AG20443 (cell line): ENCODE measurements around the gene PON2.
"Not testable (repeated sequence)": the region's sequence is repeated elsewhere in the genome, so short reads cannot be mapped to it uniquely, and the experiment has no call there.

Experiments used
- DNase-seq: peaks from one replicate; pipeline ENCODE4 v3.0.0; 2012; ENCODE audit warnings: low spot score, mixed read lengths

PON2 gene

DNA sequence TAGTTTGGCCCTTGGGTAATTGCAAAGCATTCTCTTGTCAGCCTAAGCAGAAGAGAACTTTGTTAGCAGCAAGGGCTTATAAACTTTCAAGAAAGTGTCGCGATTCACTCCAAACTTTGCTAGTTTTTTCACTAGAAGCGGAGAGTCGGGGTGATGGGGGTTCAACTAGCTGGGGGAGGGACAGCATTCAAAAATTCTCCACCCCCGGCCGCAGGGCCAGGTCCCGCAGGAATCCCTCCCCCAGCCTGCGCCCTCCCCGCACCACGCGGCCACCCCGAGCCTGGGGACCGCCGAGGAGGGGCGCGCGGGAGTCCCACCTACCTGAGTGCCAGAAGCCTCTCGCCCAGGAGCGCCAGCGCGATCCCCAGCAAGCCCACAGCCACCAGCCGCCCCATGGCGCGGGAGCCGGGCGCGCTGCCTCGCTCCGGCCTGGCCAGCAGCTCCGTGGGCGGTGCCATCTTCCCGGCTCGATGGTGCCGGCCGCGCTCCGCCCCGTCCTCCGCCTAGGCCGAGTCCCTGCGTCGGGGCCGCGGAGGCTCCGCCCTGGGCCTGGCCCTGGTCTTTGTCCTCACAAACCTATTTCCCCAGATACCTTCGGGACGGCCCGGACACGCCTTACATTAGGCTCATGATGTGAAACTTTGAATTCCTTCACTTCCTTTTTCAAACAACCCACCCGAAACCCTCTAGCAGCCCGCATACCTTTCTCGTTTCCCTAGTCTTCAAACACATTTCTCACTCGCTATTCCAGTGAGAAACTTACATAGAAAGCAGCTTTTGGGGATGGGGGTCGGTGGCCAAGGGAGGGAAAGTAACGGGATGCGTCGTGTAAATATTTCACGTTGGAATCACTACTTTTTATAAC lies at the start of gene PON2:
Gene PON2, minus strand, starts transcription at position 472 of the 865 bp plus-strand sequence. Its CDS starts 77 bp downstream, at position 395.
- DNase-seq, result peak; percentile 97

DNA sequence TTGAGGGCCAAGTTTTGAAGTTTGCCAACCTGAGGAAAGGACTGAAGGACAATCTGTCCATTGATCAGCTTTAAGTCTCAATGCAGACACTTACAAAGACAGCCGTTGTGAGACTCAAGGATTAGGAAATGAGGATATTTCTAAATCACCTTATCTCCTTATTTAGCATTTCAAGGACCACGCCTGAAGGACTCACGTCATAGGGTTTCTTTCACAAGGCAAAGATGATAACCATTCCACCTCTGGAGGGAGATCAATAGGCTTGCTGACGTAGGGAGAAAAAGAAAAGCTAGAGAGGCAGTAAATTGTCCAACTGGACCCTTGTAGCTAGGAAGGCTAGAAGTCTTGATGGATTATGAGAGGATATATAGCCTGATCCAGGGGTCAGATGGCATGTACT lies 47.6 kb upstream of the PON2 start:
- DNase-seq, result no peak

DNA sequence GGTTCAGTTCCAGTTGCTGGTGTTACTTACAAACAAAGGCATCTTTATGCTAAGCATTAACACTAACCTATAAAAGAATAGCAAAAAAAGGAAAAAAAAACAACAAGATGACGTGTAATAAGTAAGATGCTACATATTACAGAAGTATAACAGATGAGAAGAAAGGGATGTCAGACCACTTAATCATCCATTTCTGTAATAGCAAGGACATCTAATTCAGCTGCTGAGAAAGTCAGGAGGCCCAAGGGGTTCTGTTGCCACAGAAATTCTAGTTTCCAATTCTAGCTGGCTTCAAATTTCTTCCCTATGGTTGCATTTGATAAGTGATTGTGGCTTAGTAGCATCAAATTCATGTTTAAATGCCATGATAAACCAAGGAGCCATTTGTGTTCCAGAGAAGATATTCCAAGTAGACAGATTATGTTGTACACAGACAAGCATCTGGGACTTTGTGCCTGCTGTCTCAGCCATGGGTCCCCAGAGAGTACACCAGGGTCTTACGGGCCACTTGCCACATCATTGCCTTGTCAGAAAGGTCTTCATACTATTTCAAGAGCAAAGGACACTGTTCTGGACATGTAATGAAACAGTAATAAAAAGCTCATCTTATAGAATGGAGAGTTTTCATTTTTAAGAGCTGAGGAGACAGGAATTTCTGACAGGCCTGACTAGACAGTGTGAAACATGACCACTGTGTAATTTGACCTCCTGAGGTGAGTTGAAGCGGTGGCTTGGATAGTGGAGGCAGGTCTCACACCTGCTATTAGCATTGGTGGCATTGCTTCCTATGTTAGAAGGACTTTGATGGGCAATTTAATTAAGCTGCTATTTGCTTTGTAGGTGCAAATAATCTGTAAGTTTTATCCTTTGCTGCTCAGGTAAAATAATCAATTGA lies 46.7 kb upstream of the PON2 start:
- no peak for DNase-seq

DNA sequence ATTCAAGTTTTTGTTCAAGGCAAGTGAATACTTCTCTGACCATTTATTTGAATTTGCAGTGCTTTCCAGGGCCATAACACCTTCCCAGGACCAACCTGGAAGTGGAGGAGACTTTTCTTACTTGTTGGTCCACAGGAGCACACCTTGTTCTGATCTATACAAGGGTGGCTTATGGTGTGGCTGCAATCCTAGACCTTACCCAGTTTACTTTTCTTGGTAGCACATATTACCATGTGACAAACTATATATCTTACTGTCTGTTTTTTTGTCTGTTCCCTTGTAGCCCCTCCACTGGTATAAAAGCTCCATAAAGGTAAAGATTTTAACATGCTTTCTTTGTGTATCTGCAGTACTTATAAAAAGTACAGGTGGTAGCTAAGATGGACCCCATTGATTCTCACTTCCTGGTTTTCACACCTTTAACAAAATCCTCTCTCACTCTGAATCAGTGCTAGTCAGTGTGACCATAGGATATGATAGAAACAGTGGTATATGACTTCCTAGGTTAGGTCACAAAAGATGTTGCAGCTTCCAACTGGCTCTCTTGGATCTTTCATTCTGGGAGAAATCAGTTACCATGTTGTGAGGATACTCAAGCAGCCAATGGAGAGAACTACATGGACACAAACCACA lies 45.3 kb upstream of the PON2 start:
- no peak for DNase-seq

DNA sequence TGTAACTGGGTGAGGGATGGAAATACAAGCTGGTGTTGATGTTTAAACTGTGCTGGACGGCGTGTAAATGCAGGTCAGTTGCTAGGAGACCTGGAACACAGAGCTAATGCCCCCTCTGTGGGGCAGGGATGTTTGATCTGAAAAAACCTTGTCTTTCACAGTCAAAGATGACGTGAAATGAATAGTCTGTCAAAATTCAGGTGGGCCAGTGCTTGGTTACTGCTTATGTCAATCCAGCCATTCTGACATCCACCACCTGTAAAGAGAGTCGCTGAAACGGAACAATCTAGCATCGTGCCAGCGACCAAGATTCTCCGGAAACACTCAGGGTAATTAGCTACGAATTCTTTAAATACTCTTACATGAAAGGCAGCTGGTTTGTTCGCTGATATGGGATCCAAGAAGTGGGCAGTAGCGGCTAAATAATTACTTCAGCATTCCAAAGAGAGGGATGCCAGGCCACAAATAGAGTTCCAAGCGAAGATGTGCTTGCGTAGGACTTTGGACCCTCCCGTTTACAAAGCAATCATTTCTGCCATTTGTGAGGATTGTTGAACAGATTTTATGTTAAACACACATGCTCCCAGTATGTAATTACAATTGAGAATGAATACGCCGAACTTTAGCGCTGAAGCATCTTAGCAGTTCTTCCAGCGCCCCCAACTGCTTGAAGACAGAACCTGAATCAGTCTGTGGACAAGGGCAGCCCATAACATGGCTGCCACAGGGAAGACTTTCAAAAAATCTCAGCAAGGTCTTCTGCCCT lies 43.6 kb upstream of the PON2 start:
- DNase-seq, result peak; percentile 64

DNA sequence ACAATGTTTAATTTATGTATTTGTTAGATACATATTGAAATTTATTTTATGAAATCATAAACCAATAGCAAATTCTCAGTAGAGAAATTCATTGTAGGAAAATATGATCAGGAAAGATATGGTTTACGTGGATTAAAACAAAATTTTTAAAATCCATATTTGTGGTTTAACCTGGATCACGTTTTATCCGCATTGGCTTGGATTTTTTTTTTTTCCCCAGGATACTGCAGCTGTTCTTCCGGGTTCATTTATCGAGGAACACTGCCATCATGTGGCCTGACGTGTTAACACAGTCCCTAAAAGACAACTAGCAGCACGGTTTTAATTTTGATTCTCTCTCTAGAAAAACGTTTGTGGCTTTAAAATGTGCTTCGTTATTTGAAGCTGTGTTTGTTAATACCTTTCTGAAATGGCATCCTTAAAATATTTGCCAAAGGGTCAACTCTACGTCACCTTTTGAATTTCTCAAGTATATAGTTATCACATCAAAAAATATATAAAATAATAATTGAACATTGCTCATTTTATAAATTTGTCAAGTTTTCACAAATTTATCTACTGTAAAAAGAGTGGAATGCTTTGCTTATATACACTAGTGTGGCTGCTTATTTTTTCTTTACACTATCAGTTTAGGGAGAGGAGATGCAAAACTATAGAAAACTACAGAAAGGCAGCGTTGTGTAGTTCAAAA lies 42.2 kb upstream of the PON2 start:
- DNase-seq, result peak; percentile 73

DNA sequence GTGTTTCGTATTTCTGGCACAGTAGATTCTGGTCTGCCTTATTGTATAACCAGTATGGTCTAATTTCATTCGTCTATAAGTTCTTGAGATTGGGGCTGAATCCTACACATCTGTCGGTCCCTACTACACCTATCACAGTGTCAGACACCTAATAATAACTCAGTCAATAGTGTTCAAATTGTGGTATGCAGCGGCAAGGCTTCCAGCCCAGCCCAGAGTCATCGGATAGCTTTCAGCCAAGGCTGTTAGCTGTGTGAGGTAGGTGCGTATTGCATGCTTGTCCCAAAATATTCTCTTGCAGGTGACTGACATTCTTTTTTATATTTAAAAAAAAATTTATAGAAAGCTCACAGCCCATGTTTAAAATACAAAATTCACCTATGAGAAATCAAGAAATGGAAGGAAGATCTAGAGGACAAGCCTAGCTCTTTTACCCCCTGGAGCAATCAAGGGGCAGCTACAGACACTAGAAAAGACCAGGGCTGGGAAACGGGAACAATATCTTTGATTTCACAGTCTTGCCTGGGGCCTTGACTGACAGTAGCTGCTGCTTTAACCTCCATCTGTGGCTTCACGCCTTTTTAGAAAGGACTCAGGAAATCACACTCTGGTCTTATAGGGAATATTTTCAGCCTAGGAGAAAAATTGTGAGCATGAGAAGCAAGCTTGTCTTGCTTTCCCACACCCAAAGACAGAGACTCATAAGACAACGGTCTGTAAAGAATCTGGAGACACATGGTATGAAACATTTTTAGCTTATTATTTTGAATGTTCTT lies 41.4 kb upstream of the PON2 start:
- DNase-seq, result no peak

DNA sequence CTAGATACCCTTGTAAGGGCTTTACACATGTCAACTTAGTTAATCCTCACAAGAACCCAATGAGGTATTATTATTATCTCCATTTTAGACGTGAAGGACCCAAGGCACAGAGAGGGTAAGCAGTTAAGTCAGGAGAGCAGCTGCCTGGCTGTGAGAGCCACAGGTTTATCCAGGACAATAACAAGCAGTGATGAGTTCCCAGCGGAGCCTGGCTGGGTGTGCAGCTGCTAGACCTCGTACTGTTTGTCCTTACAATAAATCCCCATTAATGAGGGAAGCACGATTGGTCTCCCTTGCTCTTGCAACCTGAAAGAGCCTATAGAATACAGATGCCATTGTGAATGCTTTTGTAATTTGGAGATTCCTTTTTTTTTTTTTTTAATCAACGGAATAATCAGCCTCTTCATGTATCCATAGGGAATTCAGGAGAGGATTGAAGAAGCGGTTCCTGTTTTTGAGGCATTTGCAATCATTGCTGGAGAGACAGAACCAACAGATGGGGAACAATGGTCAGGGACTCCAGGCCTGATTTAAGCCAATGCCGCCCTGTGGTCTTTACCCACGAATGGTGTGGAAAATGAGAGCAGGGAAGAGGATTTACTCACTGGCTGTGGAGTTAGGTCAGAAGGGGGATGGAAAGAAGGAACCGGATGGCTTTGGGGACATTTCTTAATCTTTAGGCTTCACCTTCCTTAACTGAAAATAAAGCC lies 38.6 kb upstream of the PON2 start:
- no peak for DNase-seq

DNA sequence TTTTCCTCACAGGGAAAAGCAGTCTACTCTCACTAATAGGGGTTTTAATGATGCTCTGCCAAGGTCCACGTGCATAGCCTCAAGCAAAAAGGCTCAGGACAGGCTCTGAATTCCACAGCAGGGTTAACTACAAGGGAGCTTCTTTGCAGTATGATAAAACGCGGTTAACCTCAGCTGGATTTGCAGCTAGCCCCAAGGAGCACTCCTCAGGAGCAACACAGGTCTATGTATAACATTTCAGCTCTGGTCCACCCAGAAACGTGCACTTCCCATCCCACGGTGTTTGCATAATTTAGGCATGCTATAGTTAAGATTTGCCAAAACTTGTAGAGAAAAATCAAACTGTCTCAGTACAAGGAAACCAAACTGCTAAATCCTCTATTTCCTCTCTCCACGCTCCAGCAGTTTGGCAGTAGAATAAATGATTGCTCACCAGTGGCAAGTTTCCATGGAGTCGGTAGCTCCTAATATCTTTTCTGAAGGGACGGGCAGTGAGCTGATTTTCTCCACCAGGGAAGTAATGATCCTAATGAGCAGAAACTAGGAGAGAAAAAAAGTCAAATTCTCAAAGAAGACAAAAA lies 37.8 kb upstream of the PON2 start:
- DNase-seq, result peak; percentile 37

DNA sequence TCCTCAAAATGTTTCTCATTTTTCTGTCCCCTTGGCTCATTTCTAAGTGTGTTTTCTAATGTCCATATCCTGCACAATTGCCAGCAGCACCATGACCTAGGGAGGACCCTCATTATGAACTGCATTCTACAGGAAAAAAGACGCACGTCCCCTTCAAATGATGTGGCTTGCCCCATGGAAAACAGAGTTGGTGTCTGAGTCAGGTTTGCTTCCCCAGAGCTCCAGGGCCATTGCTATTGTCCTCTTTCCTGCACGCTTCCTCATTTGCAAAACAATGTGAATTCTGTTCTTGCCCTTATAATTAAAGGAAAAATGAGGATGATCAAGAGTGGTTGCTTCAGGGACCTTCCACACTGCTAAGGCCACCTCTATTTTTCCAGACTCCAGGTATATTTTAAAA lies 36.2 kb upstream of the PON2 start:
- DNase-seq, result no peak

DNA sequence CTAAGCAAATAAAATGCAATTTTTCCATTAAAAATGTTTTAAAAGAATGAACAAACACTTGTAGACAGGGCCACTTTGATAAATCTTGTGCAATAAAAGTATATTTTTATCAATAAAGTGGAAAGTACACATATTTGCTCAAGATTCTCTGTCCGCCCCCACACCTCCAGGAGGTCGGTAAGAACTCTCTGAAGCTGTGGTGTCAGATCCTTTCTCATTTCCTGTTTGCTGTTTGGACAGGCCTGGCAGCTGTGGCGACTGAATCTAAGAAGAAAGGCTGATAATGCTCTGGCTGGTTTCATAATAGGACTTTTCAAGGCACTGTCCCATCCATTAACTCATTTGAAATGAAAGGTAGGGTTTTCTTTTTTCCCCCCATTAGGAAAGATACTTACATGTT lies 35.6 kb upstream of the PON2 start:
- DNase-seq, result no peak

DNA sequence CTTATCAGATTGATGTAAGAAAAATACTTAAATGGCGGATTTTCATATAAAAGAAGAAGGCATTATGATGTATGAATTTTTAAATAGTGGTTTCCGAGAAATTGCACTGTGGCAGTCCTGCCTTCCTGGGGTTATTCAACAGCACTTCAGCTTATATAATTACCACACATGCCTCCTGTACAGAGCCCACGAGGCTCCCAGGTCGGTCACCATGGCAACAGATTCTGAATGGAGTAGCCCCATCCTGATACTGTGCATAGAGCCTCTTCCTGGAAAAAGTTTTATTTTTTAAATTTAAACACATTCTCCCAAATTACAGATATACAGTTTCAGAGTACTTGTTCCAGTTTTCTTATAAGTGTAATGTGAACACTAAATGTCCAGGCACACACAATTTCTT lies 35.0 kb upstream of the PON2 start:
- DNase-seq, result no peak

DNA sequence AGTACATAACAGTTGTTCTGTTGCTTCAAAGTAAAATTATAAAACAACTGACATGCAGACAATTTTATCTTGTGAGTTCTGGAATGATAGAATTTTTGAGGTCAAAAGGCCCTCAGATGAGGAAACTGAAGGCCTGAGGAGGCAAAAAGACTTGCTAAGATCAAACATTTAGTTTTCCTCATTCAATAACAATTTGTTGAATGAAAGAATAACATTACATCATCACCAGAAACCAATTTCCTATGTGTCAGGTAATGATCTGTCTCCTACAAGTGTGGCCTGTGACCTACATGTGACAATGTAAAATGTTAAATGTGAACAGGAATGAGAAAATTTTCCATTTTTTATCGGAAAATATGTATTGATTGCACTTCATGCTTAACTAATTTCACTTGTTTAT lies 34.4 kb upstream of the PON2 start:
- no peak for DNase-seq

DNA sequence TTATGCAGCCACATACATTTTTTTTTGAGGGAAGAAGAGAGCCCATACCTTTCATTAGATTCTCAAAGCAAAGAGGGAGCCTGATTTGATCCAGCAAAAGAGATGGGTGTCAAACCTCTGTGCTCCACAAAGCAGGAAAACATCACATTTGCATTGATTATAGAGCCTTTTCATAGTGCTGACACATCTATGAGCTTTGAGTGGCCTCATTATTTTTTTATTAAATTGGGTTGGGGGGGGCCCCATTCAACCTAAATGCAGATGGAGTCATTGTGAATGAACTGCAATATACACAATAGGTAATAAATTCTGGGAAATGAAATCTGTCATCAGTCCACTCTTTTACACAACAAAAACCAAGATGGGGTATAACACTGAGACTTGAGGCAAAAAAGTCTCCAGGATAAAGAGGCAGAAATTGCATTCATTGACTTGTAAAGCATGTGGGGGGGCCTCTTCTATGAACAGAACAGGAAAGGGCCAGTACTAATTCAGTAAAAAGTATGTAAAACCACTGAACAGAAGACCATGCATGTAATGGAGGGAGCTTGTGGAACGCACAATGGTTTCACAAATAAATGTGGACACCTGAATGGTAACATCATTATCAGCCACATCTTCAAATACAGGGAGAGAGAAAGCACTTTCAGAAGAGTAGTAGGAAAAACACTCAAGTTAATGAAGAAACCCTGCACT lies 33.2 kb upstream of the PON2 start:
- DNase-seq, result no peak

DNA sequence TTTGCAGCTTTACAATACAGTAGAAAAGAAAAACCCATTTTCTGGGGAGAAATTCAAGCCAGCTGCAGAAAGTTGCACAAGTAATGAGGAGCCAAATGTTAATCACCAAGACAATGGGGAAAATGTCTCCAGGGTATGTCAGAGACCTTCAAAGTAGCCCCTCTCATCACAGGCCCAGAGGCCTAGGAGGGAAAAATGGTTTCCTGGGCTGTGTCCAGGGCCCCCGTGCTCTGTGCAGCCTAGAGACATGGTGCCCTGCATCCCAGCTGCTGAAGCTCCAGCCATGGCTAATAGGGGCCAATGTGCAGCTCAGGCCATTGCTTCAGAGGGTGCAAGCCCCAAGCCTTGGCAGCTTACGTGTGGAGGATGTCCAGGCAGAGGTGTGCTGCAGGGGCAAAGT lies 25.8 kb upstream of the PON2 start:
- not testable (repeated sequence) for DNase-seq

DNA sequence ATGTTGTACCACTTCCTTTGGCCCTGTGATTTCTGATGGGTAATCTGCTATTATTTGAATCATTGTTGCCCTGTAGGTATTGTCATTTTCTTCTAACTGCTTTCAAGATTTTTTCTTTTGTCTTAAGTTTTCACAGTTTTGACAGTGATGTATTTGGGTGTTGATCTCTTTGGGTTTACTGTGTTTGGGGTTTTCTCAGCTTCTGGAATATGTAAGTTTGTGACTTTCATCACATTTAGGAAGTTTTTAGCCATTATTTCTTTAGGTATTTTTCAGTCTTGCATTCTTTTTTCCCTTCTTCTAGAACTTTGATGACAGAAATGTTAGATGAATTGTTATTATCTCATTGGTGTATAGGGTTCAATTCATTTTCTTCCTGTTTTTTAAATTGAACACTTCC lies 23.1 kb upstream of the PON2 start:
- no peak for DNase-seq

DNA sequence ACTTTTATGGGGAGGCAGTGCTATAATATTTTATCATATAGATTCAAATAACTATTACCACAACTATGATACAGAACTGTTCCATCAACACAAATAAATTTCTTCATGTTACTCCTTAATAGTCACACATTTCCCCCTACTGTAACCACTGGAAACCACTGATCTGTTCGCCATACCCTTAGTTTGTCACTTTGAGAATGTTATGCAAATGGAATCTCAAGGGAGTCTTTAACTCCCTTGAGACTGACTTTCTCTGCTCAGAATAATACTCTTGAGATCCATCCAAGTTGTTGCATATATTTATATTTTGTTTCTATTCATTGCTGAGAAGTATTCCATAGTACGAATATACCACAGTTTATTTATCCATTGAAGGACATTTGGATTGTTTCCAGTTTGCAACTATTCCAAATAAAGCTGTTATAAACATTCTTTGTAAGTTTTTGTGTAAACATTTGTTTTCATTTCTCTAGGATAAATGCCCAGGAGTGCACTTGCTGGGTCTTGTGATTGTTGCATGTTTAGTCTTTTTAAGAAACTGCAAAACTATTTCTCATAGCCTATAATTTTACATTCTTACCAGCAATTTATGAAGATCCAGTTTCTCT lies 19.7 kb upstream of the PON2 start:
- DNase-seq, result no peak

DNA sequence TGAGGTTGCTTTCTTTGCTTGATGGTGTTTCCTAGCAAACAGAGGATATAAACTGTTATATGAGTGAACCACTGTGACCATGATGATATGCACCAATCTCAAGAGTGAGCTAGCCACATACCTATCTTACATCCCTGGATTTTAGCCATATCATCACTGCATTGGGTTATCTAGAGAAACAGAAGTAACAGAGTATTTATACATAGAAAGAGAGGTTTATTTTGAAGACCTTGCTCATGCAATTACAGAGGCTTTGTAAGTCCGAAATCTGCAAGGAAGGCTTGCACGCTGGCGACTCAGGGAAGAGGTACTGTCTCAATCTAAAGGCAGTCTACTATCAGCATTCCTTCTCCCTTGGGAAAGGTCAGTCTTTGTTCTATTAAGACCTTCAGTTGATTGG lies 11.8 kb upstream of the PON2 start:
- no peak for DNase-seq
